Cardiac fibroblast (primary cell): ENCODE measurements around the gene IKZF1.

Source experiments
- DNase-seq, 2 donors: peaks; one replicate each; pipeline versions ENCODE4 v3.0.0 to v3.0.0-alpha.2; 2010; ENCODE audit warnings: low read depth in 2 of 2
- H3K4me3 ChIP-seq, 2 donors: replicated peaks in 1 of 2; 1 replicate in 1 of 2; 2 replicates in 1 of 2; pipeline ENCODE4 v1.5.1; 2011; ENCODE audit warnings: low read depth in 2 of 2, low read length in 2 of 2, mild to moderate bottlenecking in 2 of 2, moderate library complexity in 1 of 2
- TF ChIP-seq, protein P1 (sequence below): IDR thresholded peaks from one replicate; pipeline ENCODE4 v1.5.1; 2011; ENCODE audit warnings: low read depth, mild to moderate bottlenecking, low read length, inconsistent platforms

IKZF1 gene

DNA sequence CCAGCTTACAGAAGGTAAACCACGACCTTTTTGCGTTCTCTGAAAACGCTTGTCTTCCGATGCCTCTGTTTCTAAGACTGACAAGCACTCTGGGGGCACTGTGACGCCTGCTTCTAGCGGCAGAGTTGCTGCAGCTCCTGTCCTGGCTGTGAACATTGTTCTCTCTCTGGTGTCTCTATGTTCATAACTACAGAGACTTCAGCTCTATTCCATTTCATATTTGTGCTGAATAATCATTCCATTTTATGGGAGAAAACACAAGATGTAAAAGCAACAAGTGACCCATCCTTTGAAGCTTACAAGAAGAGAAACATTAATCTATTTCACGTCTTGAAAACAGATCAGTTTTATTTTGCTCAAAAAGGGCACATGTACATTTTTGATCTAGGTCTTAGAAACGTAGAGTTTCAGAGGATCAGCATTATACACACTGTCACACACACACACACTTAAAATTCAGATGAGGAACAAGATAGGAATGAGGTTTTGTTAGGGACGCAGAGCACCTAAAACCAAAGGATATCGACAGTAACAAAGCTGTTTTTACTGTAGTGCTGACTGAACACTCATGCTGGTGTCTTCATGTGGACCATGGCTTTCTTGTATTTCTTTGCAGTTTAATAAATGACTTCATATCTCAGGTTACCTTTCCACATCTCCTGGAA is 3.0 kb downstream of the IKZF1 start:
- no peak for DNase-seq
- TF ChIP-seq, protein P1, sequence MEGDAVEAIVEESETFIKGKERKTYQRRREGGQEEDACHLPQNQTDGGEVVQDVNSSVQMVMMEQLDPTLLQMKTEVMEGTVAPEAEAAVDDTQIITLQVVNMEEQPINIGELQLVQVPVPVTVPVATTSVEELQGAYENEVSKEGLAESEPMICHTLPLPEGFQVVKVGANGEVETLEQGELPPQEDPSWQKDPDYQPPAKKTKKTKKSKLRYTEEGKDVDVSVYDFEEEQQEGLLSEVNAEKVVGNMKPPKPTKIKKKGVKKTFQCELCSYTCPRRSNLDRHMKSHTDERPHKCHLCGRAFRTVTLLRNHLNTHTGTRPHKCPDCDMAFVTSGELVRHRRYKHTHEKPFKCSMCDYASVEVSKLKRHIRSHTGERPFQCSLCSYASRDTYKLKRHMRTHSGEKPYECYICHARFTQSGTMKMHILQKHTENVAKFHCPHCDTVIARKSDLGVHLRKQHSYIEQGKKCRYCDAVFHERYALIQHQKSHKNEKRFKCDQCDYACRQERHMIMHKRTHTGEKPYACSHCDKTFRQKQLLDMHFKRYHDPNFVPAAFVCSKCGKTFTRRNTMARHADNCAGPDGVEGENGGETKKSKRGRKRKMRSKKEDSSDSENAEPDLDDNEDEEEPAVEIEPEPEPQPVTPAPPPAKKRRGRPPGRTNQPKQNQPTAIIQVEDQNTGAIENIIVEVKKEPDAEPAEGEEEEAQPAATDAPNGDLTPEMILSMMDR = no peak
- no peak overlapping the region for H3K4me3 ChIP-seq

DNA sequence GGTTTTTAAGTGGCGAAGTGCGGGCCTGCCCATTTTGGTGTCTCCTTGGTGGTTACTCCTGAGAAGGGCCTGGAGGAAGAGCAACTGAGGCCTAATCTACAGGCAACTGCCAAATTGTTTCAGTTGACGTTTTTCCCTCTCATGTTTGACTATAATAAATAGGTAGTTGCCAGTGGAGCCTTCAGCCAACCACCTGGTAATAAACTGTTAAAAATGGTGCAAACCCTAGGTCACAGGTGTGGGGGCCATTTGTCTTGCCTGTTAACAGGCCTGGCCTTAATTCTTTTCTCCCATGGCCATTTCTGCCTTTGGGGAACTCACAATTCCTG is 3.7 kb downstream of the IKZF1 start:
- no peak overlapping the region for H3K4me3 ChIP-seq
- TF ChIP-seq, protein P1 = no peak
- no peak for DNase-seq

DNA sequence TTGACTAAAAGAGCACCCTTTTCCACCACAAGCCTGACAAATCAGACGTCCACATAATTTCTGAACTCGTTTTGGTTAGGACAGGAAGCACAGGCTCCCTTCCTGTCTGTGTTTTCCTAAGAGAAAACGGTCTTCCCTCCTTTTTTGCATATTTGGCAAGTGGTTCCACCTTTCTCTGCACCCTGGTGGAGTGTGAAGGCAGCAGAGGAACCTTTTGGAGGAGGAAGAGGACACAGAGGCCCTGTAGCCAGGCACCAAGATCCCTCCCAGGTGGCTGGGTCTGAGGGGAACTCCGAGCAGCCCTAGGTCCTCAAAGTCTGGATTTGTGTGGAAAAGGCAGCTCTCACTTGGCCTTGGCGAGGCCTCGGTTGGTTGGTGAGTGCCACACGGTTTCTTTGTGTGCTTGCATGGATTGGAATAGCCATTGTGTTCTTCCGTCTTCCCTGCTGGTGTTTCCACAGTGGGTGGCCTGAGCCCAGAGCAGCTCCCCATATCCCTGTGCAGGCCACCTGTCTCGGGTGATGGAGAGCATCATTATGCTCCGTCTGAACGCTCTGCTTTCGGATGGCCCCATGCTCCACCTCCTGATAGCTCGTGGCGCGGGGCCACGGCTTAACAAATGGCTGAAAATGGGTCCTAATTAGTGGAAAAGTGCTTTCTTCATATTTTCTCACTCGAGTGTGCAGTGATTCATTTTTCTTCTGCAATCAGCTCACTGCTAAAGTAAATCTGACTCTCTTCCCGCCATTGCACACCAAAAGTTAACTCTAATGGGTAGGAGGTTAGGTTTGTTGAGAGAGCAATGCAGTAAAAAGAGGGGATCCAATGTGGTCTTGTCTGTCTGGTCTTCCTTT is 4.2 kb downstream of the IKZF1 start:
- H3K4me3 ChIP-seq = no peak overlapping the region
- TF ChIP-seq, protein P1 = no peak
- no peak for DNase-seq

DNA sequence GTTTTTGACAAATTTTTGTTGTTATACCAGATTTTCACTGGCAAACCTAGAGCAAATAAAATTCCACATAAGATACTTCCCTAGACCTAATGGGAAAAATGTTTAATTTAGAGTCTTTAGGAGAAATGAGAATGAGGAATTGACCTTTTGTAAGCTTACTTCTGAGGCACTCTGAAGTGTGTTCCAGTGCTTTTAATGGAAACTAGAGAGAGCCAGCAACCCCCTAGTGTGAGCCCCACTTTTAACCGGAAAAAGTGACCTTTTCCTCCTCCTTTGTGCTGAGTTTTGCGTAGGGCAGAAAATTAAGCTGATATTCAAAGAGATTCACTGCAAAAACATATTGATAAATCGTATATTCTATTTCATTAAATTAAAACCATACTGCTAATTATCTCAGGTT is 5.2 kb downstream of the IKZF1 start:
- no peak overlapping the region for H3K4me3 ChIP-seq
- no peak for DNase-seq
- TF ChIP-seq, protein P1 = no peak

DNA sequence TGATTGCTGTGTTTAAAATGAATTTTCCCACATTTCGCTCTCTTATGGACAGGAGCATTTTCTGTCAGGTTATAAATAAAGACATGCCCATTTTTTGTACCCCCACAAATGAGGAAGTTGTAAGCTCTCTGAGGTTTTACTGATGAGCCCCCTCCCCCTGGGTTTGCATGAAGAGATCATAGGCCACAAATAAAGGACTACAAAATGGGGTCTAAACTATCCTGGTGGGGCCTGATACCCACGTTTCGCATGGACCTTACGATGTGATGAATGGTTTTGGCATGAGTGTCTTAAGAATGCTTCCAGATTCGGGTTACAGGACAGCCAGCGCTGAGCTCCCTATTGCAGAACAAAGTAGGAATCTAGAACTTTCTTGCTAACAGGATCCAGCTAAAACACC is 5.8 kb downstream of the IKZF1 start:
- TF ChIP-seq, protein P1 = no peak
- no peak for DNase-seq
- no peak overlapping the region for H3K4me3 ChIP-seq

DNA sequence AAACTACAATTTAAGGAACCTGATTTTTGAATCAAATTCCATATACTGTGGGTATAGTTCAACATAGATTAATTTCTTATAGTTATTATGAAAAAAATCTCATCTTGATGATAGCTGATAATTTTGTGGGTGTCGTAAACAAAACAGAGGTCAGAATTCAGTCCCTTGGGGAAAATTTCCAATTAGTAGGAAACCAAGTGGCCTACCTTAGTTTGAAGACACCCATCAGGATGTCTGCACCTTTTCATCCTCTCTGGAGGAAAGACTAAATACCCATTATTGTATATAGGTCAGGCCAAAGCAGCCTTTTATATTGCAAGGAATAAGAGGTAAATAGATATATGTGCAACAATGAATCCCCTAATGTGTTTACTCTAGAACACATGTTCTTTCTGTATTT is 6.4 kb downstream of the IKZF1 start:
- no peak for DNase-seq
- TF ChIP-seq, protein P1 = no peak
- no peak overlapping the region for H3K4me3 ChIP-seq
